K562 (cell line): ENCODE measurements around the gene SORT1. TPM values are rescaled to one million over a fixed set of nuclear protein-coding genes. Genes with fewer than 3 reads are reported as not detected.

ENCODE experiments used
- ASH1L ChIP-seq: fragments of 450-650 bp; IDR thresholded peaks from 2 replicates; pipeline ENCODE4 v1.6.1; 2018; ENCODE audit warnings: borderline replicate concordance, mild to moderate bottlenecking, low read depth; ENCODE audit not compliant: partially characterized antibody
- CBX1 ChIP-seq: sonication (generic); IDR thresholded peaks from 2 replicates; pipeline ENCODE4 v1.6.1; 2016; ENCODE audit warnings: antibody characterized with exemption, low read depth, mild to moderate bottlenecking
- ELF2 ChIP-seq: fragments of 250-450 bp; sonication (Bioruptor Pico); IDR thresholded peaks from 2 replicates; pipeline ENCODE4 v1.5.0; 2021; ENCODE audit warnings: mild to moderate bottlenecking
- PCBP1 ChIP-seq: fragments of 200-400 bp; formaldehyde crosslinking; IDR thresholded peaks from 2 replicates; pipeline ENCODE4 v1.6.1; 2018; ENCODE audit warnings: mild to moderate bottlenecking, low read depth, low read length; ENCODE audit not compliant: poor library complexity, severe bottlenecking
- PKNOX1 ChIP-seq: fragments of 450-650 bp; IDR thresholded peaks from 2 replicates; pipeline ENCODE4 v1.6.1; 2016
- SMARCE1 ChIP-seq: fragments of 450-650 bp; IDR thresholded peaks from 2 replicates; pipeline ENCODE4 v1.7.1; 2016; ENCODE audit warnings: mild to moderate bottlenecking
- SRF ChIP-seq, 2 experiments: fragments of 250-450, 450-650 bp in 1 of 2; sonication (Bioruptor Pico) in 1 of 2; sonication (generic) in 1 of 2; formaldehyde crosslinking; IDR thresholded peaks; 2 replicates each; pipeline versions ENCODE4 v1.5.0 to v1.5.1; 2020 to 2022; ENCODE audit warnings: mild to moderate bottlenecking in 1 of 2, missing genetic modification reagents in 1 of 2
- STAG1 ChIP-seq: sonication (generic); formaldehyde crosslinking; IDR thresholded peaks from 2 replicates; pipeline ENCODE4 v1.5.0; 2020; ENCODE audit warnings: missing genetic modification reagents, borderline replicate concordance
- TAF15 ChIP-seq: fragments of 200-400 bp; formaldehyde crosslinking; IDR thresholded peaks from 2 replicates; pipeline ENCODE4 v1.6.1; 2017; ENCODE audit warnings: mild to moderate bottlenecking, low read depth, low read length, moderate library complexity
- ZNF134 ChIP-seq: fragments of 250-450 bp; sonication (Bioruptor Pico); conservative IDR thresholded peaks from 2 replicates; pipeline ENCODE4 v1.4.0; 2020
- ZNF584 ChIP-seq: fragments of 200-800 bp; sonication (Bioruptor generic); IDR thresholded peaks from 2 replicates; pipeline ENCODE4 v1.6.1; 2016; ENCODE audit warnings: low read depth, mild to moderate bottlenecking, missing genetic modification characterization, missing compliant biosample characterization
- polyA plus RNA-seq, 8 experiments: library from polyadenylated mRNA; depleted of rRNA in 4 of 8; stranded (reverse) in 5 of 8; unstranded in 3 of 8; fragments of >200 nt; fragmentation: Nextera tagmentation in 2 of 8; fragmentation: Illumina TruSeq in 1 of 8; extraction: Ambion mirVana in 2 of 8; extraction: Trizol in 1 of 8; gene quantifications; 2 replicates each; pipeline versions ENCODE4 v1.2.1 to v1.2.3, GENCODE V29; 2011 to 2014; ENCODE audit warnings: inconsistent platforms in 1 of 8, missing spikeins in 1 of 8
- total RNA-seq, 7 experiments: library from RNA; depleted of rRNA in 6 of 7; stranded (reverse); fragments of >200 nt in 6 of 7; fragmentation: Illumina TruSeq in 2 of 7; extraction: Trizol in 2 of 7; gene quantifications; 2 replicates each; pipeline versions ENCODE4 v1.2.1 to v1.2.3, GENCODE V29; 2011 to 2021; ENCODE audit warnings: low replicate concordance in 1 of 7
- TF ChIP-seq, protein P1 (sequence below), 2 experiments: fragments of 450-650 bp; IDR thresholded peaks; 2 replicates each; pipeline ENCODE4 v1.6.1; 2016; ENCODE audit warnings: mild to moderate bottlenecking in 2 of 2, borderline replicate concordance in 1 of 2, low read depth in 1 of 2, moderate library complexity in 1 of 2
- TF ChIP-seq, protein P2 (sequence below): fragments of 450-650 bp; formaldehyde crosslinking; IDR thresholded peaks from 2 replicates; pipeline ENCODE4 v1.4.0; 2020; ENCODE audit warnings: mild to moderate bottlenecking, moderate library complexity
- TF ChIP-seq, protein P3 (sequence below): fragments of 450-650 bp; conservative IDR thresholded peaks from 2 replicates; pipeline ENCODE4 v1.6.1; 2016; ENCODE audit warnings: missing genetic modification characterization, low read depth, mild to moderate bottlenecking, control low read depth, missing compliant biosample characterization

The SORT1 gene
- total and polyA plus RNA-seq, 9 of the 15 experiments (the other 6 are each of a cell fraction or from before 2014, with no cell fraction given) = 27.4 to 112 (median 65.0) TPM

GRCh38 chr1:109307274-109308021 lies 90.3 kb downstream of the SORT1 start (continued):
- TF ChIP-seq, protein P1, sequence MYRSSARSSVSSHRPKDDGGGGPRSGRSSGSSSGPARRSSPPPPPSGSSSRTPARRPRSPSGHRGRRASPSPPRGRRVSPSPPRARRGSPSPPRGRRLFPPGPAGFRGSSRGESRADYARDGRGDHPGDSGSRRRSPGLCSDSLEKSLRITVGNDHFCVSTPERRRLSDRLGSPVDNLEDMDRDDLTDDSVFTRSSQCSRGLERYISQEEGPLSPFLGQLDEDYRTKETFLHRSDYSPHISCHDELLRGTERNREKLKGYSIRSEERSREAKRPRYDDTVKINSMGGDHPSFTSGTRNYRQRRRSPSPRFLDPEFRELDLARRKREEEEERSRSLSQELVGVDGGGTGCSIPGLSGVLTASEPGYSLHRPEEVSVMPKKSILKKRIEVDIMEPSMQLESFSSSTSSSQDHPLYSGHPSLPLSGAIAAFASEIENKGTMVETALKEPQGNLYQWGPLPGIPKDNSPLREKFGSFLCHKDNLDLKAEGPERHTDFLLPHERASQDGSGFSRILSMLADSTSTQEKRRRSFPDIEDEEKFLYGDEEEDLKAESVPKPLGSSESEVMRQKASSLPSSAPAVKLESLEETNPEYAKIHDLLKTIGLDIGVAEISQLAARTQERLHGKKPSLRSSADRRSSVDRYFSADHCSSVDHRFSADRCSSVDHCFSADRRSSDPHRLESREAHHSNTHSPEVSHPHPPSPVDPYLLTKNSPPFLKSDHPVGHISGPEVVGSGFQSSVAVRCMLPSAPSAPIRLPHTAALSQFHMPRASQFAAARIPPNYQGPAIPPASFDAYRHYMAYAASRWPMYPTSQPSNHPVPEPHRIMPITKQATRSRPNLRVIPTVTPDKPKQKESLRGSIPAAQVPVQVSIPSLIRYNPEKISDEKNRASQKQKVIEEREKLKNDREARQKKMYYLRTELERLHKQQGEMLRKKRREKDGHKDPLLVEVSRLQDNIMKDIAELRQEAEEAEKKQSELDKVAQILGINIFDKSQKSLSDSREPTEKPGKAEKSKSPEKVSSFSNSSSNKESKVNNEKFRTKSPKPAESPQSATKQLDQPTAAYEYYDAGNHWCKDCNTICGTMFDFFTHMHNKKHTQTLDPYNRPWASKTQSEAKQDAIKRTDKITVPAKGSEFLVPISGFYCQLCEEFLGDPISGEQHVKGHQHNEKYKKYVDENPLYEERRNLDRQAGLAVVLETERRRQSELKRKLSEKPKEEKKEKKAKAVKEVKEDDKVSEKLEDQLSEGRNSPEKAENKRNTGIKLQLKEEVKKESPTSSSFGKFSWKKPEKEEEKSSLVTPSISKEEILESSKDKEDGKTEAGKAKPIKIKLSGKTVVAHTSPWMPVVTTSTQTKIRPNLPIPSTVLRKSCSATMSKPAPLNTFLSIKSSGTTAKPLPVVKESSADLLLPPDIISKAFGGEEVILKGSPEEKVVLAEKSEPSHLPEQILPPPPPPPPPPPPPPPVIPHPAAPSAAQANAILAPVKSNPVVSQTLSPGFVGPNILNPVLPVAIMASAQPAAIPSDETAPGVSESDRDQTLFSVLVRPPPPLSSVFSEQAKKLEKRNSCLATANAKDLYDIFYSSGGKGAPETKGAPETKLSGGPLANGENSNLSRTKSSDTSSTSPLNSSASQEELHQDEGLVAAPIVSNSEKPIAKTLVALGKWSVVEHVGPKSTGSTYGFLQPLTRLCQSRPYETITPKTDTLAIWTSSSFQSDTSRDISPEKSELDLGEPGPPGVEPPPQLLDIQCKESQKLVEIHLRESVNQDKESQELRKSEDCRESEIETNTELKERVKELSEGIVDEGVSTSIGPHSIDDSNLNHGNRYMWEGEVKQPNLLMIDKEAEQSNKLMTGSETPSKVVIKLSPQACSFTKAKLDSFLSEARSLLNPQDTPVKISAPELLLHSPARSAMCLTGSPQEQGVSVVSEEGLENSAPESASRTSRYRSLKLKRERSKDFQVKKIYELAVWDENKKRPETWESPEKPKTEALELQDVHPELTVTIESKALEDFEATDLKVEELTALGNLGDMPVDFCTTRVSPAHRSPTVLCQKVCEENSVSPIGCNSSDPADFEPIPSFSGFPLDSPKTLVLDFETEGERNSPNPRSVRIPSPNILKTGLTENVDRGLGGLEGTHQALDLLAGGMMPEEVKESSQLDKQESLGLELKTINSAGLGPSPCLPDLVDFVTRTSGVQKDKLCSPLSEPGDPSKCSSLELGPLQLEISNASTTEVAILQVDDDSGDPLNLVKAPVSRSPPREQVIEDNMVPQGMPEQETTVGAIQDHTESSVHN (IDR thresholded peaks at IDR 0.05; ENCODE audit: borderline replicate concordance in 1 of 2, low read depth in 1 of 2) = no peak
- peak; percentile 91 for TF ChIP-seq PKNOX1
- no peak for TF ChIP-seq TAF15
- no peak for TF ChIP-seq ZNF584 (CRISPR knock-in tag)
- no peak for TF ChIP-seq ASH1L
- peak; percentile 88 for TF ChIP-seq SMARCE1
- TF ChIP-seq SRF (CRISPR knock-in tag; IDR thresholded peaks at IDR 0.05) = 0 out of 4 replicates have a peak, but pooled peaks of 1 of the 2 experiments have one; percentile 12
- TF ChIP-seq PCBP1 = no peak
- no peak for TF ChIP-seq CBX1
- TF ChIP-seq ELF2 (CRISPR knock-in tag) = no peak
- TF ChIP-seq STAG1 (CRISPR knock-in tag) = no peak
- TF ChIP-seq ZNF134 (CRISPR knock-in tag) = no peak
- TF ChIP-seq, protein P2, sequence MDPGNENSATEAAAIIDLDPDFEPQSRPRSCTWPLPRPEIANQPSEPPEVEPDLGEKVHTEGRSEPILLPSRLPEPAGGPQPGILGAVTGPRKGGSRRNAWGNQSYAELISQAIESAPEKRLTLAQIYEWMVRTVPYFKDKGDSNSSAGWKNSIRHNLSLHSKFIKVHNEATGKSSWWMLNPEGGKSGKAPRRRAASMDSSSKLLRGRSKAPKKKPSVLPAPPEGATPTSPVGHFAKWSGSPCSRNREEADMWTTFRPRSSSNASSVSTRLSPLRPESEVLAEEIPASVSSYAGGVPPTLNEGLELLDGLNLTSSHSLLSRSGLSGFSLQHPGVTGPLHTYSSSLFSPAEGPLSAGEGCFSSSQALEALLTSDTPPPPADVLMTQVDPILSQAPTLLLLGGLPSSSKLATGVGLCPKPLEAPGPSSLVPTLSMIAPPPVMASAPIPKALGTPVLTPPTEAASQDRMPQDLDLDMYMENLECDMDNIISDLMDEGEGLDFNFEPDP = no peak
- TF ChIP-seq, protein P3, sequence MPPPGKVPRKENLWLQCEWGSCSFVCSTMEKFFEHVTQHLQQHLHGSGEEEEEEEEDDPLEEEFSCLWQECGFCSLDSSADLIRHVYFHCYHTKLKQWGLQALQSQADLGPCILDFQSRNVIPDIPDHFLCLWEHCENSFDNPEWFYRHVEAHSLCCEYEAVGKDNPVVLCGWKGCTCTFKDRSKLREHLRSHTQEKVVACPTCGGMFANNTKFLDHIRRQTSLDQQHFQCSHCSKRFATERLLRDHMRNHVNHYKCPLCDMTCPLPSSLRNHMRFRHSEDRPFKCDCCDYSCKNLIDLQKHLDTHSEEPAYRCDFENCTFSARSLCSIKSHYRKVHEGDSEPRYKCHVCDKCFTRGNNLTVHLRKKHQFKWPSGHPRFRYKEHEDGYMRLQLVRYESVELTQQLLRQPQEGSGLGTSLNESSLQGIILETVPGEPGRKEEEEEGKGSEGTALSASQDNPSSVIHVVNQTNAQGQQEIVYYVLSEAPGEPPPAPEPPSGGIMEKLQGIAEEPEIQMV (tag) = no peak
